Activated CD4-positive, alpha-beta T cell treated with anti-CD3 and anti-CD28 coated beads for 24 hours (primary cell): ENCODE data around the gene SORBS2.

Experiments
- DNase-seq, 2 donors: peaks; one replicate each; pipeline ENCODE4 v3.0.0-alpha.2; 2020; ENCODE audit warnings: low read depth in 2 of 2

SORBS2 gene

GRCh38 chr4:185835336-185835735 lies 23.3 kb upstream of the SORBS2 start:
- DNase-seq, result no peak

- no peak for DNase-seq
Observed at GRCh38 chr4:185834778-185835177, 22.8 kb upstream of the SORBS2 start.

- no peak for DNase-seq
Observed at GRCh38 chr4:185834088-185834487, 22.1 kb upstream of the SORBS2 start.

GRCh38 chr4:185833055-185833598 lies 21.1 kb upstream of the SORBS2 start:
- no peak for DNase-seq

- DNase-seq, result no peak
Observed at GRCh38 chr4:185831125-185831815, 19.3 kb upstream of the SORBS2 start.

- no peak for DNase-seq
Observed at GRCh38 chr4:185830263-185830994, 18.4 kb upstream of the SORBS2 start.

GRCh38 chr4:185826381-185826780 lies 14.4 kb upstream of the SORBS2 start:
- no peak for DNase-seq

- no peak for DNase-seq
Observed at GRCh38 chr4:185825737-185826136, 13.7 kb upstream of the SORBS2 start.

GRCh38 chr4:185822791-185823190 lies 10.8 kb upstream of the SORBS2 start:
- DNase-seq, result no peak

- no peak for DNase-seq
Observed at GRCh38 chr4:185821029-185821419, 9.0 kb upstream of the SORBS2 start.

- DNase-seq, result no peak
Observed at GRCh38 chr4:185820146-185821028, 8.4 kb upstream of the SORBS2 start.

GRCh38 chr4:185819144-185819543 lies 7.2 kb upstream of the SORBS2 start:
- DNase-seq, result no peak

- DNase-seq, result no peak
Observed at GRCh38 chr4:185817403-185817818, 5.4 kb upstream of the SORBS2 start.

- DNase-seq, result no peak
Observed at GRCh38 chr4:185813133-185813532, 1.1 kb upstream of the SORBS2 start.

- DNase-seq, result no peak
Observed at GRCh38 chr4:185810746-185811508, 1.1 kb downstream of the SORBS2 start.

GRCh38 chr4:185809533-185810071 lies 2.4 kb downstream of the SORBS2 start:
- no peak for DNase-seq

- no peak for DNase-seq
Observed at GRCh38 chr4:185809121-185809520, 2.9 kb downstream of the SORBS2 start.

GRCh38 chr4:185805979-185806378 lies 6.0 kb downstream of the SORBS2 start:
- DNase-seq, result no peak

GRCh38 chr4:185805262-185805802 lies 6.7 kb downstream of the SORBS2 start:
- no peak for DNase-seq

GRCh38 chr4:185803022-185803421 lies 9.0 kb downstream of the SORBS2 start:
- DNase-seq, result no peak

- DNase-seq, result no peak
Observed at GRCh38 chr4:185801471-185801870, 10.5 kb downstream of the SORBS2 start.
